GM21423 (cell line): ENCODE data around the gene SLC9C1.

Experiments used
- ATAC-seq: cut with Tn5 transposase; IDR thresholded peaks from one replicate; pipeline ENCODE4 v1.9.1; 2021; ENCODE audit warnings: mild to moderate bottlenecking, moderate library complexity; ENCODE audit not compliant: unreplicated experiment

The SLC9C1 gene

DNA sequence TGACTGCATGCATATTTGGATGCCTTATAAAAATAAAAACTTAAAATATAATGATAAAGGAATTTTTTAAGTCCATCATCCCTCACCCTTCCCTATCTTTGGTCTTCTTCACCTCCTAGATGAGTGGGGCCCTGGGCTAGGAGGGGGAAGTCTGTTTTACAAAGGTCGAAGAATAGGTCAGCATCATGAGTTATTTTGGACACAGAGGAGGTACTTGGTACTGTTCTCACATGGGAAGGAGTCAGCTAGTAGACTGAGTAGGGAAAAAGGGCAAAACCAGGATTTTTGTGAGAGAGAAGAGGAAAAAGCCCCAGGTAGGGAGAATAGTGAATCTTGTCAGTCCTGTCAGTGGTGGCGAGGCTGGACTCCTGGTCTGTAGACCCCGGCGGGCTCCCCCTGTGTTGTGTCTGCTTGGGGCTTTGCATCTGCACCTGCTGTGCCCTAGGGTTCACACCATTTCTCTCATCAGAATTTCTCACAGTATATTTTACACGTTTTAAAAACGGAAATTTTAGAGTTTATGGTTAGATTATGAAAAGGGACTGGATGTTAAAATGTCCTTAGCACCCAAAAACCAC lies 178.1 kb downstream of the SLC9C1 start:
- ATAC-seq: no peak

DNA sequence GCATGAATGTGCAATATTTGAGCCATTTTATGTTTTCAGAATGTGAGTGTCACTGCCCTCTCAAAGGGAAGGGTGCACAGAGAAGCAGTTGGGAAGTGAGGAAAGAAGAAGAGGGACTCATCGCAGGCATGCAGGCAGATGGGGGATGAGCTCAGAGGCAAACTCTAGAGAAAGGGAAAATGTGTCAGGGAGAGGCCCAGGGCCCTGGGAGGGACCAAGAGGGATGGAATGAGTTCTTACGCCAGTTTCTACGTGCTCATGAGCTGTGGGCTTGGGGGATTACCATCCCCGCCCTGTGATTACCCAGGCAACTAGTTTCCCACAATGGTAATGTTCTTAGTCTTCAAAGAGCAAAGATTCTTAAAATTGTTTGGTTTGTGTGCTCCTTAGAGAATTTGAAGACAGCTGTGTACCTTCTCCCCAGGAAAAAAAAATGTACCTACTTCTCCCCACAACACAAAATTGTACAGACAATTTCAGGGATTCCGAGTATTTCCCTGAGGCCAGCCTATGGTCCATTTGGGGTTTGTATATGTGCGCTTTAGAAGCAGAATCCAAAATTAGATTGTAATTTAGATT lies 178.8 kb downstream of the SLC9C1 start:
- peak; percentile 37 for ATAC-seq

DNA sequence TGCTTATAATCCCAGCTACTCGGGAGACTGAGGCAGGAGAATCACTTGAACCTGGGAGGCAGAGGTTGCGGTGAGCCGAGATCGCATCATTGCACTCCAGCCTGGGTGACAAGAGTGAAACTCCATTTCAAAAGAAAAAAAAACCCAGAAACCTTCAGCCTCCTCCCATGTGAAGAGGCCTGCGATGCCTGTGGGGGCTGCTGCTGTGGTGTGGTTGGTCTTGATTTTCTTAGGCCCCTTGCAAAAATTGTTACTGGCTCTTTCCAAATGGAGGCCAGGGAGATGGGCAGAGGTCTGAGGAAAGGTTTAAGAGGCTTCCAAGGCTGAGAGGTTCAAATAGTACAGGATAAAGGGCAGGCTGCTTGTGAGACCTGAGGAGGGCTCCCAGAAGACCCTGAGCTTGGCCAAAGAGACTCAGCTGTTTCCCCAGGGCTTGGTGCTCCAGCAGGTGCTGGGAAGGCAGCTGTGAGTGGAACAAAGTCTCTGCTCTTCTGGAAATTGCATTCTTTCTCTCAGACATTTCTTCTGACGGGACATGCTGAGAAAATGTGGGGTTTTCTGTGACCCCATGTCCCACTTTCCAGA lies 179.3 kb downstream of the SLC9C1 start:
- ATAC-seq: no peak

DNA sequence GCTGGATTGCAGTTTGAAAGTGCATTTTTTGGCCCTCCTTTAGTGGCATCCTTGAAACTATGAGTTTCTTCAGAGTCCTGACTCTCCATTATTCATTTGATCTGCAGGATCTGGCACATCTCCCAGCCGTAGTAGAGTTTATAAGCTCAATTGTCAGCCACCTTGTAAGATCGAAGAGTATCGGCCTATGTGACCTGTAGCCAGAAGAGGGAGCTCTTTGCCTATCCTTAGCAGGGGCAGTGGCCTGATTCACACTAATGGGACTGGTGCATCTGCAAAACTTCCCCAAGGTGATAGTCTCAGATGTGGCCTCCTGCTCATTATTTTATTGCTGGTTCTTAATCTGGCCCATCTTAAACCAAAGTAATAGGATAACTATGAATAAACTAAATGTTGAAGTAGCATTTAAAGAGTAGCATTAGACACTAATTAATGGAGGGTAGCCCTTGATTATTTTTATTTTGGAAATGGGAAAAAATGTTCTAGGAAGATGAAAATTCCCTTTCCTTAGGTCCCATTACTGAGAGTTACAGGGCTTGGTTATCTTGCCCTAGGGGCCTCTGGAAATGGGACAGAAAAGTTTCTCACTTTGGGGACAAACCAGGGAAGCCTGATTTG lies 182.1 kb downstream of the SLC9C1 start:
- ATAC-seq: peak; percentile 52

DNA sequence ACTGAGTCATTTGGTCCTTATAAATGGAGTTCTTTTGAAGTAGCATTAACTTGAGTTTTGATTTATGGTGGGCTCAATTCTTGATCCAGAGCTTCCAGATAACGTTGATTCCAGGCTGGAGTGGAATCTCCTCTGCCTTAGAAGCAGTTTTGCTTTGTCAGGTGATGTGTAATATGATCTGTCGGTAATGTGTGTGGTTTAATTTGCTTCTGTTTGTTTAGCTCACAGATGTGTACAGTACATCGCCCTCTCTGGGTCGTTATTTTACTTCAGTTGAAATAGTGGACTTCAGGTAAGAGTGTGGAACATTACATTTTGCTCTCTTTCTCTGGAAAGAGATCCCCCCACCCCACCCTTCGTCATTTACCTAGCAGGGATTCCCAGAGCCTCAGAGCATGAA lies 184.7 kb downstream of the SLC9C1 start:
- ATAC-seq: no peak

DNA sequence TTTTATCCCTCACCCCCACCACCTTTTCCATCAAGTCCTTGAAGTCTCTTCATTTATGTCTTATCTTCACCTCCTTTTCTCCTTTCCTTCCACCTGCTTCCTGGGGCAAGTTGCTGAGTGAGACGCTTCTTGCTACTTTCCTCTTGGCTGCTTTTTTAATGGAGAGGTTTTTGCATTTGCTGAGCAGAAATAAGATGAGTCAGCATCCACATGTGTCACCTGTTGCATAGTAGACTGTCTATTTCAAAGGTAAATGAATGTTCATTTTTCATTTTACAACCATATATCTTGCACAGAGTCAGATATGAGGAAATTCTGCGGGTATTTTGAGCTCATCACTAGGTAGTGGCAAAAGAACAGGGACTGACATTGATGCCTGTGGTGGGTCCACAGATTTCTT lies 189.2 kb downstream of the SLC9C1 start:
- ATAC-seq: no peak

DNA sequence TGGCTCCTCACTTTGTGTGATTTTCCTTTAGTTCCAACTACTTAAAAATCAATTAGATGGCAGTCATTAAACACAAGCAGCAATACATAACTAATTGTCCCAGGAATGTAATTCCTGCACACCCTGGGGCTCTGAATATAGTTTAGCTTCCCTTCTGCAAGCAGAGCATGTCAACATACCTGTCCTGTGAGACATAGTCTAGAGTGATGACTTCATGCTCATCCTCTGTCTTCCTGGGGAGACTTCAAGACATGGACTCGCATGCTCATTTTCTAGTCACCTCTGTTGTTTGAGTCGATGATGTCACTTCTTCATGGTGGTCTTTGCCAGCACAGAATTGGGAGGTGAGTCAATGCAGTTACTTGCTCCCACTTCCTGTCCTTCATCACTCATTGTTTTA lies 192.1 kb downstream of the SLC9C1 start:
- no peak for ATAC-seq

DNA sequence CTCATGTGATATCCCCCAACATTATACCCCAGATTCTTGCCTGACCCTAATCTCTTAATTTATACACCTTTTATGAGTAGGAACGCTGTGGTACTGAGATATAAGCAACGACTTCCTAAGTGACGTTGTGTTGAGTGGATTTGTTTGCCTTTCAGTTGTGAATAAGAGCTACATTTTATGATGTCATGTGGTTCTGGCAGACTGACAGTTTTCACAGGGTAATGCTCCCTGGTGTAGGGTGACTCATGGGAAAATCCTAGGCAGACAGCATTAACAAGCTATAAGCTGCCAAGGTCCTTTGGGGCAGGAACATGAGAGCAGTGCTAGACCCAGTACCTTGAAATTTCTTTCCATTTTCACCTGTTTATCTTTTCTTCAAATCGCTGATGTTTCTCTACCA lies 196.6 kb downstream of the SLC9C1 start:
- no peak for ATAC-seq

DNA sequence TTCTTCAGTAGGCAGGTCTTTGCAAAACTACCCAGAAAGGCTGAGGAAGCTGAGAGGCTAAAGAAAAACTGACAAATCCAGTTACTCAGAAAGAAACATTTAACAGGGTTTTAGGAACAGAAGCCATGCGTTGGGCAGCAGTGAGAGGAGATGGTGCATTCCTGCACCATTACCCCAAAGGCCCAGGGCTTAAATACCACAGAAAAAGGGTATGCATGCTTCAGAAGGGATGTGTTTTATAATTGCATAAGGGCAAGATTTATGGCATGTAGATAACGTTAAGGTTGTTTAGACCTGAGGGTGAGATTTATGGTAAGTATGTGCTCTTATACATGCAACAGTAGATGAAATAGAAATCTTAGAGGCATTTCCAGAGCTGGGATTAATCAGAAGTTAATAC lies 197.8 kb downstream of the SLC9C1 start:
- no peak for ATAC-seq

DNA sequence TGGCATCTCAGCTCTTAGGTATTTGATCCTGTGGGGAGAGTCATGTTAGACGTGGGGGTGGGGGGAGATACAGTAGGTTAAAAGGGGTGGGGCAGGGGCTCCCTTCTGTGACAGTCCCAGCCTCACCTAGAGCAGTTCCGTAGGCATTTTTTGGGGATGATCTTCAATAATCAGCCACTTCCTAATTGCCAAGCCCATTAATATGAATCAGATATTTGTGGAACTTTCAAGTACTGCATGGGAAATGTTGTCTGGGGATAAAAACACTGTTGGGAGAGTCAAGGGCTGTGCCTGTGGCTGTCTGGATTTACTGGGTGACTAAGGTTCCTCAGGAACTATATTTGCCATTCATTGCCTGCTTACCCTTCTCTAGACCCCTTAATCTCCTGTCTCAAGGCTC lies 198.3 kb downstream of the SLC9C1 start:
- no peak for ATAC-seq

DNA sequence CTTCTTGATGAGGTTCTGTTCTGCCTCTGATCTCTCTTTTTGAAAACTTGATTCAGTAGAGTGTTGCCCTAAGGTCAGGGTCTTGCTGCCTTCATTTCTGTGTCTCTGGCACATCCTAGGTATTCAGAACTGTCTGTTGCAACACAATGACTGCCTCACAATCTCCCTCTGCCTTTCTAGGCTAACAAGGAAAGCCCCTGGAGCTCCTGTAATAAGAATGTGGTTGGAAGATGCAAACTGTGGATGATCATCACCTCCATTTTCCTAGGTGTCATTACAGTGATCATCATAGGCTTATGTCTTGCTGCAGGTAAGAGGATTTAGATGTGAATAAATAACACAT lies 200.9 kb downstream of the SLC9C1 start:
- no peak for ATAC-seq

DNA sequence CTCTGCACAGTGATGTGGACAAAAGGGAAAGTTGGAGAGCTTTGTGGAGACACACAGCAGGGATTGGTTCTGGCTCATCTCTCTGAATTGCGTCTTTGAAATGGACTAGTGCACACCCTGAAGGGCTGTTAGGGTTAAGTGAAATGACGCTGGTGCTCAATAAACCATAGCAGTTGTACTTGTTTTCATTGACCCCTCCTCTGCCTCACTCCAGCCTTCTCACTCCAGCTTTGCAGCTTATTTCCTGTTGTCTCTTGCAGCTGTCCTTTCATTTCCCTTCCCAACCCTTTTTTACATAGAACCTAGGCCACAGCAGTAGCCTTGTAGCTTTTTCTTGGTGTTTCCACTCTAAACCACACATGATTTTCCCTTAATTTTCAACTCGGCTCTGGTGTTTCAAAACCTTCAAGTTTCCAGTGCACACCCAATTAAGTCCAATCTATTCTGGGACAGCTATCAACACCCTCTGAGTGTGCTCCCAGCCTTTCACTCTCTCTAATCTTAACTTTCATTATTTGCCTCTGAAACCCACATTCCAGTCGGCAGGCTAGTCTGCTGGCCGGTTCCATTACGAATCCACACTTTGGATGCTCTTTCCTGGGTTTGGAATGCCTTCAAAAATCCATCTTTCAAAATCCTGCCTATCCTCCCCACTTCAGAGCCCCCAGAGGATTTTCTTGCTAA lies 201.4 kb downstream of the SLC9C1 start:
- ATAC-seq: peak; percentile 50

DNA sequence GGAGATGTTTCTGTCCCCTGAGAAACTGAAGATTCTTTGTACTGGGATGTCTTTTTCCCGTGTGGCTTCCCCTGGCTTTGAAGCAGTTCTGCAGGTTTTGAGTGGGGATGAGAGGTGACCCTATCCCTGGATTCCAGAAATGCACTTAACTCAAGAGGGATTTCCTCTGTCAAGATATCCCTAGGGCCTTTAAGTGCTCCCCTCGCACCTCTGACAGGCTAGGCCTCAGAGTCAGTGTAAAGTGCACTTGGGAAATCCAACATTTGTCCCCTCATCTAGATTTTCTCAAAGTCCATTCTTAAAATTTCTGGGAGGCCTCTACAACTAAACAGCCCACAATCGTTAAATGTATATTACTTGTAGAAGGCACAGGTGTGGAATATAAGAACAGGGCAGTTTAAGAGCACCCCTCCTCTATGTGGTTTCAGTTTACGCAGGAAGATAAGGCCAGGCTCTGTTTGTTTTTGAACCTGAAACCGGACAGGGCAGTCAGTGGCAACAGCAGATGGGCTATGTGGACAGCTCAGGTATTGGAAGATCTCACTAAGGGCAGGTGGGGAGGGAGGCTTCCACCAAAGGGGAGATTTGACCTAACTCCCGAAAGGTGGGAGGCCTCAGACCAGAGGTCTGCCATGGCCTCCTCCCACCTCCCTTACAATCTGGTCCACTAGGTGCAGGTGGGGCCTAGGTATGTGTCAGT lies 203.0 kb downstream of the SLC9C1 start:
- ATAC-seq: no peak
